DMS153 treated with DMSO at 0.1 percent for 48 hours (cell line): Measurements from ENCODE around the gene VEZT.
A peak's percentile ranks its signal among the peaks of the same experiment; 100 is the strongest.
"Not testable (repeated sequence)": the region's sequence is repeated elsewhere in the genome, so short reads cannot be mapped to it uniquely, and the experiment has no call there.

Experiments used
- DNase-seq: peaks from one replicate; lab custom pipeline; 2025; ENCODE audit not compliant: unreplicated experiment; lab: John Stamatoyannopoulos, UW

VEZT gene

DNA sequence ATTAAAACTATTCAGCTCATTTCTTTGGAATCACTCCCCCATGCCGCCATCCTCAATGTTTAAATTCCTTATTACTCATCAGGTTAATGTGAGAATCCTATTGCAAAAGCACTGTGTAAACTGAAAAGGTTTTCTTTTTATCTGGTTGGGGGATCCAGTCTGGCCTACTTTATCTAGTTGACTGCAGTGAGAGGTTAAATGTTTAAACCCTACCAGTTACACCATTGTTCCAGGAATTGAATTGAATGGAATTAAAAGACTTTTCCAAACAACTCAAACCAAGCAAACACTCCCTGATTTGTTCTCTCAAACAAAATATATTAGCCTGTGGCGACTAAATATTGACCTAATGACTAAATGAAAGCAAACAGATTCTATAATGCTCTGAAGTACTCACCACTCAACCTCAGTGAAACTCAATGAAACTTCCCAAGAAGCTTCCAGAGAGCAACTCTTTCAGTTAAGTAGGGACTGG lies 100.5 kb downstream of the VEZT start:
- peak; percentile 93 for DNase-seq

DNA sequence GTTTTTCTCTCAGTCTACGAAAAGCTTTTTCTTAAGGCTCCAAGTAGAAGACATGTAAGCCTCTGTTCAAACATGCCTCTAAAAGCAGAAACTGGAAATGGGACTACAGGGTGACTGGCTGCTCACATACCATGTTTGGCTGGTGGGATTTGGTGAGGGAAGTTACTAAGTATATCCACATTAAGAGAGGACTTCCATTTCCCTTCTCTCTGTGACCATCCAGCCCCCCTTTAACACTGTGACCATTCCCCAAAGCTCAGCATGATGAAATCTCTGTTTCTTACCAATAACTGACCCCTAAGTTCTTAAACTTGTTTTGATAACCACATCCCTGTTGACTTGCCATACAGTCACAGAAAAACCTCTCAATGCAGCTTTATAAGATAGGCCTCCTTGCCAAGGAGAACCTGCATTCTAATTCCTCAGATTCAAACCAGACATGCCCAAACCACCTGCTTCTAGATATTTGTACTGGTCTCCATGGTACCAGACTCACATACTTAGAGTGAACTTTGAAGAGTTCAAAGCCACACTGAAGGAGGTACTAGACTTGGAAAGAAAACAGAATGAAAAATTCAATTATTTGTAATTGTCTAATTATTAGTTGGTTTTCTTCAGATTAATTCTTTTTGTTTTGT lies 102.2 kb downstream of the VEZT start:
- no peak for DNase-seq

DNA sequence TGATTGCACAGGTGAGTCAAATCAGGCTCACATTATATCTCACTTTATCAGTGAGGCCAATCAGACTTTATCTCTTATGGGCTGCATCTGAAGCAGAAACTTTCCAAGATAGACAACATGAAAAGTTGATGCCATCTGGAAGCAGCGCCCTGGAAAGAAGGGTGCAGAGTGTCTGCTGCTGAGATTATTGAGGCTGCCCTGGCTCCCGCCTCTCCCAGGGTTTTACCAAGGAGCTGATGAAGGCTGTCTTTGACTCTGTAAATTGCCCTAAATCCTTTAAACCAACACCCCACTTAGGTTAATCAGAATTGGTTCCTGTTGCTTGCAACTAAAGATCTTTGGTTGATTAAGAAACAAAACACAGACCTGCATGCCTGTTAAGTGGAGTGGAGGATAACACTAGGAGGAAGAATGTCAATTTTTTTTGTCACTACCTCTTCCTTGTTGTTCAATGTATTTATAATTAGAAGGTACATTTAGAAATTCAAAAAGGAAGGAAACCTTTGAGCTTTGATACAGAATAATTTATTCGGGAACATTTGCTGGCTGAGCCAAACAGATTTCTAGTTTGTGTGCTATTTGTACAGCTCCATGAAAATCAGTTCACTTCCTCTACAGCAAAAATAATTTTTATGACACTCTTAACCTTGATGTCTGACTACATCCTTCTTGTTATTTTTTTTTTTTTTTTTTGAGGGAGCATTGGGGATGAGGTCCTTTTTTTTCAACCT lies 104.1 kb downstream of the VEZT start:
- no peak for DNase-seq

DNA sequence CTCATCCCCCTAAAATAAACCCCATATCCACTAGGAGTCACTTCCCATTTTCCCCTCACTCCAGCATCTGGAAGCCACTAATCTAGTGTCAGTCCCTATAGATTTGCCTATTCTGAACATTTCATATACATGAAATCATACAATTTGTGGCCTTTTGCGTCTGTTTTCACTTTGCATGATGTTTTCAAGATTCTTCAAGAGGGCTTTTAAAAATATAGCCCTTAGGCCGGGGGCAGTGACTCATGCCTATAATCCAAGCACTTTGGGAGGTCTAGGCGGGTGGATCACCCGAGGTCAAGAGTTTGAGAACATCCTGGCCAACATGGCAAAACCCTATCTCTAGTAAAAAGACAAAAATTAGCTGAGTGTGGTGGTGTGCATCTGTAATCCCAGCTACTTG lies 104.7 kb downstream of the VEZT start:
- DNase-seq: no peak

DNA sequence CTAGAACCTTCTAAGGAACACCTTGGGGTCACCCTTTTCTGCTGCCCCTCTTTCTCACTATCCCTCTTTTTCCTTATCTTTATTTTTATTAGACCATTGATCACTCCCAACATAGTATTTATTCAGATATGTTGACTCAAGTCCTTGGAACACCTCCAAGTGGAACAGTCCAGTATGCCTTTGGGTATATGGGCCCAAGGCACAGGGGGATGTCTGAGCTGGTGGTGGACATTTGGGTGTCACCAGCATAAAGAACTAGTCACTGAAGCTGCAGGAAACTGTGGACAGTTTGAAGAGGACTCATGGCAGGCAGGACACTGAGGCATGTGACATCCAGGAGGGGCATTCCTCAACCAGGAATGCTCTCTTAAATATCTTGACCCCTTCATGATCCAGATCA lies 105.6 kb downstream of the VEZT start:
- no peak for DNase-seq

DNA sequence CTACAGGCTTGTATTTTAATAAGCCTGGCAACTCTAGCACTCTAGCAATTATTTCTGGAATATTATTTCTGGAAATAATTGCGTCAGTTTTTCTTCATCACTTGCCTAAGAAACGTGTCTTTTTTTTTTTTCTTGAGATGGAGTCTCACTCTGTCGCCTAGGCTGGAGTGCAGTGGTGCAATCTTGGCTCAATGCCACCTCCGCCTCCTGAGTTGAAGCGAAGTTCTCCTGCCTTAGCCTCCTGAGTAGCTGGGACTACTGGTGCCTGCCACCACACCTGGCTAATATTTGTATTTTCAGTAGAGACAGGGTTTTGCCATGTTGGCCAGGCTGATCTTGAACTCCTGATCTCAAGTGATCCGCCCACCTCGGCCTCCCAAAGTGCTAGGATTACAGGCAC lies 106.6 kb downstream of the VEZT start:
- DNase-seq: not testable (repeated sequence)

DNA sequence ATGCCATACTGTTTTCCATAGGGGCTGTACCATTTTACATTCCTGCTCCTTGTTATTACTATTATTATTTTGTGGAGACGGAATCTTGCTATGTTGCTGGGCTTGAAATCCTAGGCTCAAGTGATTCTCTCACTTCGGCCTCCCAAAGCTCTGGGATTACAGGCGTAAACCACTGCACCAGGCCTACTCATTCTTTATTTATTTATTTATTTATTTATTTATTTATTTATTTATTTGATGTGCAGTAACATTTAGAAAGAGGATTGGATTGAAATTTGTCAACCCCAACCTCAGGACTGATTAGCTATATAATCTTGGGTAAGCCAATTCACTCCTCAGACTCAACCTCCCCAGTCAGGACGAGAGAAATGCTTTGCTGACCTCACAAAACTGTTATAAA lies 107.9 kb downstream of the VEZT start:
- no peak for DNase-seq

DNA sequence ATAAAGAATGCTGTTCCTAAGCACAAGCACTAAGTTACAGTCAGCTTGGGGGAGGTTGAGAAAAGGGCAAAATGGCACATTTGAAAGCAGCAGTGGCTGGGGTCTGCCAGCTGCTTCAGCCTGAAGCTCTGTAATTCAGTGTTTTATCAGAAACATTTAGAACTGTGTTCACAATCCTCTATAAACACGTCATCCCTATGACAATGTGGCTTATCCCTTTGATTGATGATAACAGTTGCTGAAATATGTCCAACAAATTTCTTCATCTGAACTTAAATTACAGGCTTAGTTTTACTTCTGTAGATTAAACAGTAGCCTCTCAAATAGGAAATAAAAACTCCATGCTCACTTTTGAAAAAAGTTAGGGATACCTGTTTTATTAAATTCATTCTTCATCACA lies 108.8 kb downstream of the VEZT start:
- DNase-seq: no peak

DNA sequence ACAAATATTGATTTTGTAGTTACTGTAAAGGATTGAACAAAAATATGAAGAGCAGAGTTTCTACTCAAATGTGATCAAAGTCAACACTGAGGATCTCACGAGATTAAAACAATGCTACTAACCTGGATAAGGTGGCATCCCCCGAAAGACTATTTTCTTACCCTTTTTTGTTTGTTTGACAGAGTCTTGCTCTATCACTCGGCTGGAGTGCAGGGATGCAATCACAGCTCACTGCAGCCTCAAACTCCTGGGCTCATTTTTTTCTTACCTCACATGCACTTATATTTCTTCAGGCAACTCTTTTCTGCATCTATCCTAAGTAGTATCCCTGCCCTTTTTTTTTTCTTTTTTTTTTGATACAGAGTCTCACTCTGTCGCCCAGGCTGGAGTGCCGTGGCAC lies 109.2 kb downstream of the VEZT start:
- no peak for DNase-seq

DNA sequence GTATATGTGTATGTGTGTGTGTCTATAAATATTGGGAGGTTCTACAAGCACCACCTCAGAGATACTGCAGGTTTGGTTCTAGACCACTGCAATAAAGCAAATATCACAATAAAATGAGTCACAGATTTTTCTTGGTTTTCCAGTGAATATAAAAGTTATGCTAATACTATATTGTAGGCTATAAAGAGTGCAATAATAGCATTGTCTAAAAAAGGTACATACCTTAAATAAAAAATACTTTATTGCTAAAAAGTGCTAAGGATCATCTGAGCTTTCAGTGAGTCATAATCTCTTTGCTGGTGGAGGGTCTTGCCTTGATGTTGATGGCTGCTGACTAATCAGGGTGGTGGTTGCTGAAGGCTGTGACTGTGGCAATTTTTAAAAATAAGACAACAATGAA lies 111.1 kb downstream of the VEZT start:
- DNase-seq: no peak

DNA sequence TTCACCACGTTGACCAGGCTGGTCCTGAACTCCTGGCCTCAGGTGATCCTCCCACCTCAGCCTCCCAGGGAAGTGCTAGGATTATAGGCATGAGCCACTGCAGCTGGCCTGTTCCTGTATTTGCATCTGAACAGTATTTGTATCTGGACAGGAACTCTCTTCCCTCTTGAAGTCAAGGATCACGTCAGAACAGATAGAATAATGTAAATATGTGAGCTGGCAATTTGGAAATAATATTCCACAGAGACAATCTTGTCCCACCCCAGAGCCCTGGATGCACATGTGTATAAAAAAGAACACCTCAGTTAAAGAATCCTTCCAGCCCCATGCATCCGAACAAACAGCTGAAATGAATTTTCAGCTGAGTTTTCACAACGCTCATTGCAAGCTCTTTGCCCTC lies 118.3 kb downstream of the VEZT start:
- no peak for DNase-seq

DNA sequence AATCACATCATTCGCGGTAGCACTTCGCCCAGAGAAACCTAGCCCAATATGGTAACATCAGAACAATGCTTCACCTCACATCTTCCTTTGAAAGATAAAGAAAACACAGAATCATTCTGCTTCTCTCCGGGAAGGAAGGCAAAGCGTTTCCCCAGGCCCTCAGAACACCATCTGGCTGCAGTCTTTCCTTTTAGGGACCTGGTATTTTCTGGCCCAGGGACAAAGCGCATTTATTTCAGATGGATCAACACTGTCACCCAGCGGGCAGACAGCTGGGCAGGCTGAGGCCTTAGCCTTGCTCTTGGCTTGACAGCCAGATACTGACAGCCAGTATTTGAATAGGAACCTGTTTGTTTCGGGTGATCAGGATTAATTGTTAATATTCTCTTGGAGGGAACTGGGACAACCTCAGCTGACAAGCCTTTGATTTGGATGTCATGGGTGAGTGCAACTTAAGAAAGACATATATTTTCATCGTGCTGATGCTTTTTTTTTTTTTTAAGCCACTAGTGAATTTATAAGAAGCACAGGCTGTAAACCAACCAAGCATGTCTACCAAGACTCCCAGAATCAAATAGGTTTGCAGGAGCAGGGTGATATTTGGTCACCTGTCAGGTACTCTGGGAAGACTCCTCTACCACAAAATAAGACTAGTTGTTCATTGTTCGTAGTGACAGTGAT lies 118.9 kb downstream of the VEZT start:
- peak; percentile 89 for DNase-seq

DNA sequence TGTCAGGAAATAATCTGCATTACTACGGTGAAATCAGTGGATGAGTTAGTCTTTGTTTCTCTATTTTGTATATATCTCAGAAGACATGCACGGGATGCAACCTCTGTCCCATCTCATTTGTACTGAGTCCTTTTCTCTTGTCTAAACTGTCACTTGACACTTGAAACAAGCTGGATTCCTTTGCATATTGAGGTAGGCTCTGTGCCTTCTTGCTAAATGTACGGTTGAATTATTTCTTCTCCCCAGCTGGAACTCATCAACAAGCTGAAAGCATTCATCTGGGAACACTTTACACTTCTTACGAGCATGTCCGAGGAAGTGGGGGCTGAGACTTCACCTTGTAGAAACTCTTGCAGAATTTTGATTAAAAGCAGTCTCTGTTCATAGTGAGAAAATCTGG lies 119.5 kb downstream of the VEZT start:
- DNase-seq: no peak

DNA sequence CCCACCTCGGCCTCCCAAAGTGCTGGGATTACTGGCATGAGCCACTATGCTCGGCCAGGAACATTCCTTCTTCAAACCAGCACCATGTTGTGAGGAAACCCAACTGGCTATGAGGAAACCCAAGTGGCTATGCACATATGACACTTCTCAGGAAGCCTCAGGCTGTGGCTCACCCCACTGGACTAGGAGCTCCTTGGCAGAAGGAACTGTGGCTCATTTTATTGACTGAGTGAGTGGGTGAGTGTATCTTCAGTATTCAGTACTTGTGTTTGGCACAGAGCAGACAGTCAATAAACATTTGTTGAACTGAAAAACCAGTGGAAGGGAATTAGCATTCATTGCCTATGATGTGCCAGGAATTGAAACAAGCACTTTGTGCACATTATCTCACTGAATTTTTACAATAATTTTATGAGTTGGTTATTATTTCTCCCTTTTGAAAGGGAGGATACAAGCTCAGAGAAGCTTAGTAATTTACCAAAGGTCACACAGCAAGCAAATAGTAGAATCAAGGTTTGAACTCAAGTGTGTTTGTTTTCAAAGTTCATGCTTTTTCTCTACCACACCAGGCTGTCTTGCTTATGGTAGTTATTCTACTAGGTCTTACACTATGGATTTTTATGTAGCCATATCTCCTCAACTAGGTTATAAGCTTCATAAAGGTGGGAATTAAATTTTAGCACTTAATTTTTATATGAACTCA lies 121.6 kb downstream of the VEZT start:
- DNase-seq: no peak

DNA sequence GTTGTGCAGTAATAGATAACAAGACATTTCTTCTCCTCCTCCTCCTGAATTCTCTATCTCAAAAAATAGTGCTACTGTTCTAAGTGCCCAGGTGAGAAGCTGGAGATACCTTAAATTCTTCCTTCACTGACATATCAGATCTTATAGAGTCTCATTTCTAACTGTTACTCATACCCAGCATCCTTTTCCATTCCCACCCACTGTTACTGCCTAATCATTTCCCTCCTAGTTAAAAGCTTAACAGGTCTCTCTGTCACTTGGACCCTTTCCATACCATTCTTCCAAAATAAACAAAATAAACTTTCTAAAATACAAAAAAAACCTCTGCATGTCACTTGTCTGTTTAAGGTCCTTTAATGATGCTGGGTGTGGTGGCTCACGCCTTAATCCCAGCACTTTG lies 124.4 kb downstream of the VEZT start:
- DNase-seq: no peak

DNA sequence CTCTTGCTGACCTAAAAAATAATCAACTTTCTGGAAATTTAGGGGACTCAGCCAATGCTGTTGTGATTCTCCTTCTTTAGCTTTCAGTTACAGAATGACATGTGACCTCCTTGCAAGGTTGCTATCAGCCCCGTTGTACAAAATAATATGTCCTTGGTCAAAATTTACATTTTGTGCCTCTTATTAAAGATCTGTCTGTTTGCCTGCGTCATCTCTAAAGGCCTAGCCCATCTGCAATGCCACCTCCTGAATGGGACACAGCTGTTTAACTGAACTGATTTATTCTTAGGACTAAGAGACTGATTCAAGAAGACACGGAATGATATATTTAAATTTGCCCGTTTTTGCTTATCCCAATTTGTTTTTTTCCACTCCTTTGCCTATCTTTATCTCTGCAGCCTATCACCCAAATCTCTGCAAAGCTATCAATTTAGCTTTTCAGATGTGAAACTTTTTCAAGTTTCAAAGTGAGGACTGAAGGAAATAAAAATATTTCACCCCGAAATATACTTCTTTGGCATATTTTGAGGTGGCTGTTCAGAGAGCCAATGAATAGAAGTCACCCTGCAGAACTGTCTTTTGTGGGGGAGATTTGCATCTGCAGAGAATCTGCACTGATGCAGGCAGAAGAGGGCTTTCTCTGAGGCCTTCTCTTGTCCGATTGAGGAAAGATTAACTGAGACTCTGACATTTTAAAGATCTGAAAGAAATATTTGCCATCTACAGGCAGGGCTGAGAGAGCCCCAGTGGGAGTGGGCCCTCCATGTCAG lies 126.0 kb downstream of the VEZT start:
- no peak for DNase-seq

DNA sequence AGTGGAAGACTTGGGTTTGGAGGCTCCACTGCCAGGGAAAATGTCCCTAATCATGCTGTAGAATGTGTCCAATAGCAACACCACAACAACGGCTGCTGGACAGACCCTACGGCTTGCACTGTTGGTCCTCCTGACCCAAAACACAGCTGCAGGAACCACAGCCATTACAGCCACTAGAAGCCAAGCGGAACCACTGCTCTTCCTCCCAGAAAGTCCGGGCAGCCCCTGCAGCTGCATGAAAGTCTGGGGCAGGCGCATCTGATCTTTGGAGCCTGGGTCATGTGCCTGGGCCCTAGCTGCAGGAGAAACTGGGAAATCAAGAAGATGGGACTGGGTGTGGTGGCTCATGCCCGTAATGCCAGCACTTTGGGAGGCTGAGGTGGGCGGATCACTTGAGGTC lies 131.7 kb downstream of the VEZT start:
- DNase-seq: no peak

DNA sequence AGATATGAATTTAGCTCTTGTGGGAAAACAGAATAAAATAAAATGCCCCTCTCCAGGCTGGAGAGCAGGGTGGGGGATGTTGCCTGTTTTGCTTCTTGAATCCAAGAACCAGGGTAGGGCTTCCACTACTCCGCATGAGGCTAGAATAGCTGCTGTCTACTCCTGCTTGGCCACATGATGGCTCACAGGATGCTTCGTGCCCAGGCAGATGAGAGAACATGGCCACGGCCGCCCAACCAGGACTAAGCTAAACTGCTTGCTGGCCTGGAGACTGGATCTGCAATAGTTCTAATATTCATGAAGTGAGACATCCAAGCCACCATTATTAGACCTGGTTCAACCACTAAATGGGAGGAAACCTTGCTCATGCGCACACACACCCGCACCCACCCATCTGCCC lies 134.1 kb downstream of the VEZT start:
- no peak for DNase-seq
